Stimulated activated CD4-positive, alpha-beta T cell treated with anti-CD3 and anti-CD28 coated beads, Interleukin-2, amount 100 ng/mL, for 24 hours (primary cell): Measurements from ENCODE around the gene CHRNA10.
A peak's percentile ranks its signal among the peaks of the same experiment; 100 is the strongest.
"Not testable (repeated sequence)": the region's sequence is repeated elsewhere in the genome, so short reads cannot be mapped to it uniquely, and the experiment has no call there.

ENCODE experiments used
- DNase-seq, 2 donors: peaks; one replicate each; pipeline ENCODE4 v3.0.0-alpha.2; 2020

Gene CHRNA10

GRCh38 chr11:3664032-3664630, 7.1 kb downstream of the CHRNA10 start:
- DNase-seq = no peak

- DNase-seq = no peak
Observed at GRCh38 chr11:3662856-3663255, 8.3 kb downstream of the CHRNA10 start.

- no peak for DNase-seq
Observed at GRCh38 chr11:3660960-3661359, 10.2 kb downstream of the CHRNA10 start.

- no peak for DNase-seq
Observed at GRCh38 chr11:3659595-3660515, 11.3 kb downstream of the CHRNA10 start.

GRCh38 chr11:3658252-3658651, 12.9 kb downstream of the CHRNA10 start:
- no peak for DNase-seq

GRCh38 chr11:3657331-3657730, 13.9 kb downstream of the CHRNA10 start:
- not testable (repeated sequence) for DNase-seq

- DNase-seq = no peak
Observed at GRCh38 chr11:3655547-3655946, 15.6 kb downstream of the CHRNA10 start.

- not testable (repeated sequence) for DNase-seq
Observed at GRCh38 chr11:3652514-3652913, 18.7 kb downstream of the CHRNA10 start.

- not testable (repeated sequence) for DNase-seq
Observed at GRCh38 chr11:3649374-3649773, 21.8 kb downstream of the CHRNA10 start.

GRCh38 chr11:3648843-3649242, 22.3 kb downstream of the CHRNA10 start:
- not testable (repeated sequence) for DNase-seq

GRCh38 chr11:3645552-3645951, 25.6 kb downstream of the CHRNA10 start:
- no peak for DNase-seq

- DNase-seq = no peak
Observed at GRCh38 chr11:3644817-3645235, 26.4 kb downstream of the CHRNA10 start, which contains the start of gene ART1. TSS of gene ART1 (plus strand) at chr11:3645128. CDS start at chr11:3659214, 14,086 bp downstream.

- DNase-seq = not testable (repeated sequence)
Observed at GRCh38 chr11:3643102-3643546, 28.1 kb downstream of the CHRNA10 start.

- peak; percentile 73 to 78 for DNase-seq
Observed at GRCh38 chr11:3642071-3642951, 28.9 kb downstream of the CHRNA10 start.

GRCh38 chr11:3641701-3642070, 29.5 kb downstream of the CHRNA10 start, which contains the start of gene ART5:
TSS of gene ART5 (minus strand) at chr11:3641992. CDS start at chr11:3641862, 130 bp downstream.
- no peak for DNase-seq

GRCh38 chr11:3641191-3641590, 30.0 kb downstream of the CHRNA10 start:
- DNase-seq = no peak

GRCh38 chr11:3639841-3640240, 31.3 kb downstream of the CHRNA10 start:
- no peak for DNase-seq

- DNase-seq = no peak
Observed at GRCh38 chr11:3638513-3638912, 32.7 kb downstream of the CHRNA10 start.

- DNase-seq = no peak
Observed at GRCh38 chr11:3637201-3637600, 34.0 kb downstream of the CHRNA10 start.

- DNase-seq = no peak
Observed at GRCh38 chr11:3635641-3636375, 35.4 kb downstream of the CHRNA10 start.

GRCh38 chr11:3632070-3632660, 39.0 kb downstream of the CHRNA10 start:
- DNase-seq = no peak

- DNase-seq = no peak
Observed at GRCh38 chr11:3631331-3631730, 39.9 kb downstream of the CHRNA10 start.
